GM12801 (cell line): ENCODE results near the gene GATD1.

Experiments
- CTCF ChIP-seq: IDR thresholded peaks from one replicate; pipeline ENCODE4 v1.5.1; 2011; ENCODE audit warnings: control low read depth; ENCODE audit not compliant: insufficient read length; ENCODE audit errors: extremely low read depth

GATD1 gene

GRCh38 chr11:749731-750130 lies 27.6 kb downstream of the GATD1 start:
- no peak for TF ChIP-seq CTCF

DNA sequence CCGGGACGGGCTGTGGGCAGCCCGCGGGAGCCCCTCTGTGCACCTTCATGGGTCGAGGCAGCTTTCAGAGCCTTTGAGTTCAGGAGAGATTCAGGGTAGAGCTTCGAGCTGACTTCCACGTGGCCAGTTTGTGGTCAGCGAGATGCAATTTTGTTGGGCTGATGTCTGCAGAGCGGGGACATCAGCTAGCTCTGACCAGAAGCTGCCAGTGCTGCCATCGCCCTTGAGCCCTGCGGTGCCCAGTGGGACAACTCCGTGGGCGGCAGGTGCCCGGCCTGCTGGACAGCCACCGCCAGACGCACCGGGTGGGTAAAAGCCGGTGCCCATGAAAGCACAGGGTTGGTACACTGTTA lies 29.3 kb downstream of the GATD1 start:
- TF ChIP-seq CTCF, result no peak

DNA sequence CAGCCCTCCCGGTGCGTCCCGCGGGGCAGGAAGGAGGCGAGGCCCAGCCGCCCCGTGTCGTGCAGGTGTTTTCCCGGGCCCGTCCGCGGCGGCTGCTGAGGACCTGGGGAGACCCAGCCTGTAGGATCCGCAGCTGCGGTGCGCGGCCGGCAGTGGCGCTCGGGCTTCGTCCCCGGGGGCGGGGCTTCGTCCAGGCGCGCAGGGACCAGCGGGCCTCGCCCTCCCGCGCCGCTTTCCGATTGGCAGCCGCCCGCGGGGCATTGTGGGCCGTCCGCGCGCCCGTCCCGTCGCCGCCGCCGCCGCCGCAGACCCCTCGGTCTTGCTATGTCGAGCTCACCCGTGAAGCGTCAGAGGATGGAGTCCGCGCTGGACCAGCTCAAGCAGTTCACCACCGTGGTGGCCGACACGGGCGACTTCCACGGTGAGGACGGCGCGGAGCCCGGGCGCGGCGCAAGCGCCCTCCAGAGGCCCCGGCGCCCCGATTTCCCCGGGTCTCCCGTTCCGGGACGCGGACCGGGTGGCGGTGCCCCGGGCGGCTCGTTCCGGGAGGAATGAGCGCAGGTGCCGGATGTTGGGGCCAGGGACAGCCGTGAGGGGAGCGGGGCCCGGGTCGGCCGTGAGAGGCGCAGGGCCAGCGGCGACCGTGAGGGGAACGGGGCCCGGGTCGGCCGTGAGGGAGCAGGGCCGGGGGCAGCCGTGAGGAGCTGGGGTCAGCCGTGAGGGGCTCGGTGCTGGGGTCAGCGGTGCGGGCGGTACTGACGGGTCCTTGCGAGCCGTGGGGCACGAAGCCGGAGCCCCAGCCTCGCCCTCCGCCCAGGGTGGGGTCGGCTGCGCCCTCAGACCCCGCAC lies 29.9 kb downstream of the GATD1 start, which contains the start of gene TALDO1:
Gene TALDO1, plus strand, starts transcription at position 307 of the 849 bp plus-strand sequence. Its CDS starts 18 bp downstream, at position 325.
- no peak for TF ChIP-seq CTCF

DNA sequence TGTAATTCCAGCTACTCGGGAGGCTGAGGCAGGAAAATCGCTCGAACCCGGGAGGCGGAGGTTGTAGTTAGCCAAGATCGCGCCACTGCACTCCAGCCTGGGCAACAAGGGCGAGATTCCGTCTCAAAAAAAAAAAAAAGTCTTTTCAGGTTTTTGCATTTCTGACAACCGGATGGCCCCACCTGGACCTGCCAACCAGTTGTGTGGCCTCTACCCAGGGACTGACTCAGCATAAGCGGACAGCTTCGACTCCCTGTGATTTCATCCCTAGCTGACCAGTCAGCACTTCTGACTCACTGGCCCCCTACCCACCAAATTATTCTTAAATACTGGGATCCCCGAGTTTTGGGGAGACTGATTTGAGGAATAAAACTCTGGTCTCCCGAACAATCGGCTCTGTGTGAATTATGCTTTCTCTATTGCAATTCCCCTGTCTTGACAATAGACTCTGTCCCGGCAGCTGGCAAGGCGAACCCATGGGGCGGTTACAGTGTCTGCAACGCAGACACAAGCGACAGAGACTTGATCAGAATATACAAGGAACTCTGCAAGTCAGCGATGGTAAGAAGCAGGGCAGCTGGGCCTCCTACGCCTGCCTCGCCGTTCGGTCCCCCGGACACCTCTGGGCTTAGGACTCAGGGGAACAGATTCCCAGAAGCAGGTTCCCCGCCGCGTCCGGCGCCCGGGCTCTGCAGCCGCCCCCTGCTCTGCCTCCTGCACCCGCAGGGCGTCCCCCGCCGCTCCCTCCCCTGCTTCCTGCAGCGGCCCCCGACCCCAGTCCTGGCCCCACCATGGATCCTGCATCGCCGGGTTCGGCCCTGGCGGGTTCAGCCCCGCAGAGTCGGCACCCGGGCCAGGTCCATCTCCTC lies 30.8 kb downstream of the GATD1 start:
- no peak for TF ChIP-seq CTCF

- no peak for TF ChIP-seq CTCF
Observed at GRCh38 chr11:745428-745827, 31.9 kb downstream of the GATD1 start.

DNA sequence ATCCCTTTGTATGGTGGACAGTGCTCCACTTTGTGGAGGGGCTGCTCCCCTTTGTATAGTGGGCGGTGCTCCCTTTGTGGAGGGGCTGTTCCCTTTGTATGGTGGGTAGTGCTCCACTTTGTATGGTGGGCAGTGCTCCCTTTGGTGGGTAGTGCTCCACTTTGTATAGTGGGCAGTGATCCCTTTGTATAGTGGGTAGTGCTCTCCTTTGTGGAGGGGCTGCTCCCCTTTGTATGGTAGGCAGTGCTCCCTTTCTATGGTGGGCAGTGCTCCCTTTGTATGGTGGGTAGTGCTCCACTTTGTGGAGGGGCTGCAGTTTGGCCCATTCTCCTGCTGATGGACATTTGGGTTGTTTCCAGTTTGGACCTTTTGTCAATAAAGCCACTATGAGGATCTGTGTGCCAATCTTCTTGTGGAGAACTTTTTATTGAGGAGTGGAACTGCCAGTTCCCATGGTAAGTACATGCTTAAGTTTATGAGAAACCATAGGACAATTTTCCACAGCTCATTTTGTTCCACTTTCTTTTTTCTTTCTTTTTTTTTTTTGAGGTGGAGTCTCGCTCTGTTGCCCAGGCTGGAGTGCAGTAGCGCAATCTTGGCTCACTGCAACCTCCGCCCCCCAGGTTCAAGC lies 34.6 kb downstream of the GATD1 start:
- no peak for TF ChIP-seq CTCF

- TF ChIP-seq CTCF, result no peak
Observed at GRCh38 chr11:742156-742546, 35.1 kb downstream of the GATD1 start.
